Upper lobe of right lung (tissue), 1 donor: ENCODE measurements around the gene ETV7. TPM values are rescaled to one million over a fixed set of nuclear protein-coding genes. Genes with fewer than 3 reads are reported as not detected.

Experiments used
- ATAC-seq: fragments of 200-7000 bp; cut with Tn5 transposase; one replicate; pipeline ENCODE4 v1.9.1; 2020; ENCODE audit warnings: mild to moderate bottlenecking, moderate library complexity
- DNase-seq: peaks from one replicate; pipeline ENCODE4 v3.0.0-alpha.2; 2020
- H3K27ac ChIP-seq: fragments of 200-600 bp; one replicate; pipeline ENCODE4 v1.8.0; 2022
- H3K27me3 ChIP-seq: fragments of 200-600 bp; one replicate; pipeline ENCODE4 v1.8.0; 2022; ENCODE audit warnings: mild to moderate bottlenecking
- H3K36me3 ChIP-seq: fragments of 200-600 bp; one replicate; pipeline ENCODE4 v1.8.0; 2022
- H3K4me1 ChIP-seq: fragments of 200-600 bp; one replicate; pipeline ENCODE4 v1.8.0; 2022
- H3K4me3 ChIP-seq: fragments of 200-600 bp; one replicate; pipeline ENCODE4 v1.8.0; 2022; ENCODE audit warnings: mild to moderate bottlenecking
- H3K9me3 ChIP-seq: fragments of 200-600 bp; one replicate; pipeline ENCODE4 v1.8.0; 2022
- CTCF ChIP-seq: fragments of 200-600 bp; IDR thresholded peaks from one replicate; pipeline ENCODE4 v1.8.0; 2022; ENCODE audit warnings: antibody characterized with exemption
- intact Hi-C: fragments of 100-400 bp; cut with DNase I; formaldehyde crosslinking; loops from one replicate; pipeline ENCODE4 v1.11.0; 2022
- total RNA-seq: library from RNA; stranded (reverse); fragmentation: NEBNext Ultra II Directional; extraction: Animal tissue kit (Norgen Biotek cat#: 25700); gene quantifications from one replicate; pipeline ENCODE4 v1.2.1, GENCODE V29; 2021
- donor health status: DM: no; HTN: yes; CAD: no; lungs with severe emphysema.

The ETV7 gene
- total RNA-seq, 1 donor from 2014 or later, result 6.3 TPM

- no peak for TF ChIP-seq CTCF
Observed at GRCh38 chr6:36336208-36336710, 51.2 kb downstream of the ETV7 start.

GRCh38 chr6:36335465-36336207, 51.8 kb downstream of the ETV7 start:
- Histone ChIP-seq H3K27me3 (peaks cover 35% of the 10 kb centered on the region), H3K4me3 (no peak overlapping the region), H3K27ac (no peak overlapping the region), H3K4me1 (peaks cover 3% of the 10 kb centered on the region), H3K36me3 (no peaks in the 10 kb centered on the region), H3K9me3 (no peaks in the 10 kb centered on the region)
- ATAC-seq (no peak), DNase-seq (no peak)
- intact Hi-C loops, result no loop called here
- TF ChIP-seq CTCF, result no peak

More at GRCh38 chr6:36336208-36336710, 51.2 kb downstream of the ETV7 start:
- peaks cover 9% of the 10 kb centered on the region for H3K4me1 ChIP-seq
- H3K27me3 ChIP-seq, result peaks cover 35% of the 10 kb centered on the region
- ATAC-seq (no peak), DNase-seq (no peak)
- H3K9me3 ChIP-seq, result no peaks in the 10 kb centered on the region
- no peak overlapping the region for H3K27ac ChIP-seq
- no peaks in the 10 kb centered on the region for H3K36me3 ChIP-seq
- no peak overlapping the region for H3K4me3 ChIP-seq
- intact Hi-C loops, result no loop called here

GRCh38 chr6:36334832-36335459, 52.5 kb downstream of the ETV7 start:
- Histone ChIP-seq H3K4me1 (no peaks in the 10 kb centered on the region), H3K4me3 (no peak overlapping the region), H3K27ac (no peak overlapping the region), H3K36me3 (no peaks in the 10 kb centered on the region), H3K9me3 (no peaks in the 10 kb centered on the region), H3K27me3 (peaks cover 40% of the 10 kb centered on the region)
- ATAC-seq, result peak; percentile 27
- intact Hi-C loops, result no loop called here
- TF ChIP-seq CTCF, result no peak
- DNase-seq, result no peak

- ATAC-seq (no peak), DNase-seq (no peak)
- Histone ChIP-seq H3K27ac (no peak overlapping the region), H3K4me1 (no peaks in the 10 kb centered on the region), H3K4me3 (no peak overlapping the region), H3K36me3 (no peaks in the 10 kb centered on the region), H3K9me3 (no peaks in the 10 kb centered on the region), H3K27me3 (peaks cover 44% of the 10 kb centered on the region)
- no peak for TF ChIP-seq CTCF
- intact Hi-C loops, result no loop called here
Observed at GRCh38 chr6:36333931-36334725, 53.3 kb downstream of the ETV7 start.

GRCh38 chr6:36333171-36333895, 54.1 kb downstream of the ETV7 start:
- H3K36me3 ChIP-seq, result no peaks in the 10 kb centered on the region
- H3K9me3 ChIP-seq, result no peaks in the 10 kb centered on the region
- peaks cover 44% of the 10 kb centered on the region for H3K27me3 ChIP-seq
- H3K4me3 ChIP-seq, result no peak overlapping the region
- H3K4me1 ChIP-seq, result no peaks in the 10 kb centered on the region
- DNase-seq (no peak), ATAC-seq (no peak)
- TF ChIP-seq CTCF, result no peak
- intact Hi-C loops, result no loop called here
- H3K27ac ChIP-seq, result no peak overlapping the region
